IPS-18a (cell line): Measurements from ENCODE around the gene IQGAP2.

Source experiments
- H3K27ac ChIP-seq: one replicate; pipeline ENCODE4 v1.5.1; 2013; ENCODE audit warnings: low read length
- H3K27me3 ChIP-seq: one replicate; pipeline ENCODE4 v1.6.1; 2013; ENCODE audit warnings: mild to moderate bottlenecking, low read length; ENCODE audit not compliant: control insufficient read depth, insufficient read depth
- H3K36me3 ChIP-seq: one replicate; pipeline ENCODE4 v1.6.1; 2013; ENCODE audit warnings: low read depth, low read length; ENCODE audit not compliant: control insufficient read depth
- H3K4me1 ChIP-seq: one replicate; pipeline ENCODE4 v1.6.1; 2013; ENCODE audit warnings: low read depth, low read length; ENCODE audit not compliant: control insufficient read depth
- H3K4me3 ChIP-seq: one replicate; pipeline ENCODE4 v1.5.1; 2013; ENCODE audit warnings: low read length
- H3K9ac ChIP-seq: one replicate; pipeline ENCODE4 v1.6.1; 2013; ENCODE audit warnings: mild to moderate bottlenecking, low read length, moderate library complexity
- H3K9me3 ChIP-seq: one replicate; pipeline ENCODE4 v1.6.1; 2013; ENCODE audit warnings: low read depth, low read length; ENCODE audit not compliant: control insufficient read depth

The IQGAP2 gene

GRCh38 chr5:76441890-76442673 lies 39.0 kb downstream of the IQGAP2 start:
- Histone ChIP-seq H3K9ac (no peak overlapping the region), H3K4me3 (no peak overlapping the region), H3K36me3 (no peaks in the 10 kb centered on the region), H3K9me3 (no peaks in the 10 kb centered on the region), H3K4me1 (peaks cover 5% of the 10 kb centered on the region), H3K27ac (no peak overlapping the region), H3K27me3 (no peaks in the 10 kb centered on the region)

GRCh38 chr5:76443066-76443800 lies 40.1 kb downstream of the IQGAP2 start:
- H3K27me3 ChIP-seq: no peaks in the 10 kb centered on the region
- no peaks in the 10 kb centered on the region for H3K9me3 ChIP-seq
- peaks cover 5% of the 10 kb centered on the region for H3K4me1 ChIP-seq
- H3K27ac ChIP-seq: no peak overlapping the region
- H3K9ac ChIP-seq: no peak overlapping the region
- H3K36me3 ChIP-seq: no peaks in the 10 kb centered on the region
- no peak overlapping the region for H3K4me3 ChIP-seq

- H3K27me3 ChIP-seq: no peaks in the 10 kb centered on the region
Observed at GRCh38 chr5:76445063-76445462, 42.0 kb downstream of the IQGAP2 start.

GRCh38 chr5:76445830-76446229 lies 42.7 kb downstream of the IQGAP2 start:
- Histone ChIP-seq H3K27ac (no peak overlapping the region), H3K4me1 (peaks cover 5% of the 10 kb centered on the region)

More at GRCh38 chr5:76445063-76445462, 42.0 kb downstream of the IQGAP2 start:
- Histone ChIP-seq H3K27ac (no peak overlapping the region), H3K9me3 (no peaks in the 10 kb centered on the region), H3K9ac (no peak overlapping the region), H3K36me3 (no peaks in the 10 kb centered on the region), H3K4me3 (no peak overlapping the region), H3K4me1 (peaks cover 5% of the 10 kb centered on the region)

GRCh38 chr5:76446776-76447175 lies 43.7 kb downstream of the IQGAP2 start:
- H3K9me3 ChIP-seq: no peaks in the 10 kb centered on the region
- no peak overlapping the region for H3K27ac ChIP-seq
- peaks cover 5% of the 10 kb centered on the region for H3K4me1 ChIP-seq
- H3K27me3 ChIP-seq: no peaks in the 10 kb centered on the region
- no peak overlapping the region for H3K4me3 ChIP-seq
- no peak overlapping the region for H3K9ac ChIP-seq
- no peaks in the 10 kb centered on the region for H3K36me3 ChIP-seq

More at GRCh38 chr5:76445830-76446229, 42.7 kb downstream of the IQGAP2 start:
- Histone ChIP-seq H3K36me3 (no peaks in the 10 kb centered on the region), H3K4me3 (no peak overlapping the region), H3K27me3 (no peaks in the 10 kb centered on the region), H3K9ac (no peak overlapping the region), H3K9me3 (no peaks in the 10 kb centered on the region)

- H3K27me3 ChIP-seq: no peaks in the 10 kb centered on the region
- no peak overlapping the region for H3K4me3 ChIP-seq
- H3K36me3 ChIP-seq: no peaks in the 10 kb centered on the region
- H3K9ac ChIP-seq: no peak overlapping the region
- H3K4me1 ChIP-seq: peaks cover 5% of the 10 kb centered on the region
- H3K9me3 ChIP-seq: no peaks in the 10 kb centered on the region
- H3K27ac ChIP-seq: no peak overlapping the region
Observed at GRCh38 chr5:76449606-76450005, 46.5 kb downstream of the IQGAP2 start.

GRCh38 chr5:76450054-76450453 lies 47.0 kb downstream of the IQGAP2 start:
- H3K4me3 ChIP-seq: no peak overlapping the region
- peaks cover 5% of the 10 kb centered on the region for H3K4me1 ChIP-seq
- H3K9ac ChIP-seq: no peak overlapping the region
- H3K36me3 ChIP-seq: no peaks in the 10 kb centered on the region
- no peaks in the 10 kb centered on the region for H3K27me3 ChIP-seq
- H3K27ac ChIP-seq: no peak overlapping the region
- no peaks in the 10 kb centered on the region for H3K9me3 ChIP-seq

GRCh38 chr5:76451031-76451701 lies 48.1 kb downstream of the IQGAP2 start:
- no peaks in the 10 kb centered on the region for H3K27me3 ChIP-seq
- H3K4me3 ChIP-seq: no peak overlapping the region
- H3K4me1 ChIP-seq: peaks cover 5% of the 10 kb centered on the region
- no peak overlapping the region for H3K27ac ChIP-seq
- H3K36me3 ChIP-seq: no peaks in the 10 kb centered on the region
- H3K9me3 ChIP-seq: no peaks in the 10 kb centered on the region
- no peak overlapping the region for H3K9ac ChIP-seq

- H3K4me1 ChIP-seq: peaks cover 19% of the 10 kb centered on the region
- H3K36me3 ChIP-seq: no peaks in the 10 kb centered on the region
- H3K9me3 ChIP-seq: no peaks in the 10 kb centered on the region
- H3K9ac ChIP-seq: no peak overlapping the region
- no peak overlapping the region for H3K27ac ChIP-seq
- H3K27me3 ChIP-seq: no peaks in the 10 kb centered on the region
- no peak overlapping the region for H3K4me3 ChIP-seq
Observed at GRCh38 chr5:76455531-76456133, 52.5 kb downstream of the IQGAP2 start.

GRCh38 chr5:76456258-76456657 lies 53.2 kb downstream of the IQGAP2 start:
- no peaks in the 10 kb centered on the region for H3K27me3 ChIP-seq
- no peaks in the 10 kb centered on the region for H3K36me3 ChIP-seq
- H3K9me3 ChIP-seq: no peaks in the 10 kb centered on the region
- H3K4me1 ChIP-seq: peaks cover 19% of the 10 kb centered on the region
- H3K4me3 ChIP-seq: no peak overlapping the region
- H3K27ac ChIP-seq: no peak overlapping the region
- H3K9ac ChIP-seq: no peak overlapping the region
